GM10248 (cell line): ENCODE data around the gene CCL18.
"Not testable (repeated sequence)": the region's sequence is repeated elsewhere in the genome, so short reads cannot be mapped to it uniquely, and the experiment has no call there.

Experiments used
- CTCF ChIA-PET: fragments of 300-600 bp; sonication (Branson Sonifier 250); formaldehyde crosslinking; extraction: SDS; loops from one replicate; lab custom pipeline; 2021; ENCODE audit warnings: antibody characterized with exemption; lab: Yijun Ruan, JAX
- POLR2A ChIA-PET: fragments of 350-650 bp; sonication (Branson Sonifier 250); formaldehyde crosslinking; extraction: SDS; loops from one replicate; lab custom pipeline; 2020; ENCODE audit warnings: antibody characterized with exemption; lab: Yijun Ruan, JAX
- DNase-seq: peaks from one replicate; pipeline ENCODE4 v3.0.0; 2012; ENCODE audit errors: extremely low spot score
- TF ChIP-seq, protein P1 (sequence below): IDR thresholded peaks from 2 replicates; pipeline ENCODE4 v1.5.1; 2012; ENCODE audit warnings: mild to moderate bottlenecking, low read depth; ENCODE audit errors: extremely low read depth, missing control alignments, control extremely low read depth

The CCL18 gene

DNA sequence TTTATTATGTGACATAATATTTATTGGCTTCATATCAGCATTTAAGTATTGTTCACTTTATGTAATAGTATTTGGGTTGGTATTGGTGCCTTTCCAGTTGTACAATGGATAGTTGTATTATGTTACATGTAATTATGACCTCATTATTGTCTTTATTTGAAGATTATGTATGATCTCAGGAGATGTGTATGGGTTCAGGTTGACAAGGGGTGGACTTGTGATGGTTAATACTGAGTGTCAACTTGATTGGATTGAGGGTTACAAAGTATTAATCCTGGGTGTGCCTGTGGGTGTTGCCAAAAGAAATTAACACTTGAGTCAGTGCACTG, 51.5 kb downstream of the CCL18 start:
- CTCF ChIA-PET = interaction anchor here (1.6 kb wide), 1 partner anchor 9 kb away, joined by 7 read pairs; no protein-coding TSS in a partner anchor
- DNase-seq, POLR2A ChIA-PET: not testable (repeated sequence)

DNA sequence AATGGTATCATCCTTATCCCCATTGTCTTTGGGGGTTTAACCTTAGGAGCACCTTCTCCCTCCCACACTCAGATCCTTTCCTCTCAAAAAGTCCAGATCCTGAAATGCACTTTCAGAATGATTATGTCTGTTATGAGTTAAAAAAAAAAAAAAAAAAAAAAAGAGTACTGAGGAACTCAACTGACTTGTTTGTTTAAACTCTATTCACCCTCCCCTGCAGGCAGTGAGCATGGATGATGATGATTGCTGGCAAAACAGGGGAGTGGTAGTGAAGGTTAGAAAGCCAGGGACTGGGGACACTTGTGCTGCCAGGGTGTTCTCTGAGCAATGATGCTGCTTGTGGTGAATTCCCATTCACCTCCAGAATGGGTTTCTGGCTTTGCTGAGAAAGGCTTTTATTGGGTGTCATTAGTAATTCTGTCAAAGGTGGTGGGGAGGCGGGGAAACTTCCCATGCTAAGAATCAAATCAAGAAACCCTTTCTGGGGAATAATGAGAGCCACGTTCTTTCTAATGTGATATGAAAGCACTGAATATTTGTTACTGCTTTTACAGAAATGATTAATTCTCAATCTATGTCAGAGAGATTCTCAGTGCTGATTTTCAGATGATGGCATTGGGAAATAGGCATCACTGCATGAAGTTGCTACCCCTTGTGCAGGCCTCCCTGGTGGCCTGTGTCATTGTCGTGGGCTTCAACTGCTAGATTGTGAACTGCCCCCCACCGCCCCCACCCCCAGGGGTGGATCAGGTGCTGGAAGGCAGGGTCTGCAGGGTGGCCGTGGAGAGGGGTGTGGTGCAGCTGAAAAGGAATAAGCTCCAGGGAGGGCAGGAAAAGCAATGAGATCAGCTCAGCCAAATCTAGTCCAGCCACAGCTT, 53.7 kb downstream of the CCL18 start:
- CTCF ChIA-PET = interaction anchor here (0.8 to 3.8 kb wide), 11 partner anchors 10 to 148 kb away, joined by 3 to 29 read pairs (median 5); no protein-coding TSS in a partner anchor

GRCh38 chr17:36118477-36119353, 54.6 kb downstream of the CCL18 start:
- DNase-seq = no peak
- POLR2A ChIA-PET = interaction anchor here (1.2 to 1.5 kb wide), 2 partner anchors 27 to 29 kb away, joined by 3 to 5 read pairs; partner anchors contain the start of gene CCL3
- TF ChIP-seq, protein P1, sequence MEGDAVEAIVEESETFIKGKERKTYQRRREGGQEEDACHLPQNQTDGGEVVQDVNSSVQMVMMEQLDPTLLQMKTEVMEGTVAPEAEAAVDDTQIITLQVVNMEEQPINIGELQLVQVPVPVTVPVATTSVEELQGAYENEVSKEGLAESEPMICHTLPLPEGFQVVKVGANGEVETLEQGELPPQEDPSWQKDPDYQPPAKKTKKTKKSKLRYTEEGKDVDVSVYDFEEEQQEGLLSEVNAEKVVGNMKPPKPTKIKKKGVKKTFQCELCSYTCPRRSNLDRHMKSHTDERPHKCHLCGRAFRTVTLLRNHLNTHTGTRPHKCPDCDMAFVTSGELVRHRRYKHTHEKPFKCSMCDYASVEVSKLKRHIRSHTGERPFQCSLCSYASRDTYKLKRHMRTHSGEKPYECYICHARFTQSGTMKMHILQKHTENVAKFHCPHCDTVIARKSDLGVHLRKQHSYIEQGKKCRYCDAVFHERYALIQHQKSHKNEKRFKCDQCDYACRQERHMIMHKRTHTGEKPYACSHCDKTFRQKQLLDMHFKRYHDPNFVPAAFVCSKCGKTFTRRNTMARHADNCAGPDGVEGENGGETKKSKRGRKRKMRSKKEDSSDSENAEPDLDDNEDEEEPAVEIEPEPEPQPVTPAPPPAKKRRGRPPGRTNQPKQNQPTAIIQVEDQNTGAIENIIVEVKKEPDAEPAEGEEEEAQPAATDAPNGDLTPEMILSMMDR = no peak
- CTCF ChIA-PET = interaction anchor here (0.8 to 3.8 kb wide), 13 partner anchors 11 to 149 kb away, joined by 3 to 29 read pairs (median 5); no protein-coding TSS in a partner anchor

More for the DNA sequence above, 53.7 kb downstream of the CCL18 start:
- peak; percentile 41 for DNase-seq
- TF ChIP-seq, protein P1 = no peak
- POLR2A ChIA-PET = interaction anchor here (1.2 to 1.5 kb wide), 2 partner anchors 26 to 28 kb away, joined by 3 to 5 read pairs; partner anchors contain the start of gene CCL3

- ChIA-PET CTCF (interaction anchor here (0.6 to 3.8 kb wide), 5 partner anchors 13 to 47 kb away, joined by 3 to 29 read pairs (median 7); no protein-coding TSS in a partner anchor), POLR2A (no interaction called here)
- TF ChIP-seq, protein P1 = no peak
- DNase-seq = no peak
Observed at GRCh38 chr17:36120221-36120620, 56.1 kb downstream of the CCL18 start.

- CTCF ChIA-PET = interaction anchor here (2.2 kb wide), 1 partner anchor 28 kb away, joined by 10 read pairs; no protein-coding TSS in a partner anchor
- POLR2A ChIA-PET, DNase-seq: not testable (repeated sequence)
Observed at GRCh38 chr17:36121099-36121498, 57.0 kb downstream of the CCL18 start.
